ENCODE data around the gene KDM4B. TPM values are rescaled to one million over a fixed set of nuclear protein-coding genes. Genes with fewer than 3 reads are reported as not detected.

The KDM4B gene
- total and polyA plus RNA-seq, 2 donors from 2014 or later = 6.6 to 35.7 TPM

GRCh38 chr19:5126498-5127223 lies 157.7 kb downstream of the KDM4B start:
- intact Hi-C loops (cut with DNase I) = no loop called here
- Histone ChIP-seq H3K27me3 (ENCODE audit: control insufficient read depth, insufficient read depth, low read length) (no peaks in the 10 kb centered on the region), H3K36me3 (ENCODE audit: control insufficient read depth in 2 of 3, insufficient read depth in 3 of 3, low read length in 3 of 3) (peaks cover 0 to 8% (median 2%) of the 10 kb centered on the region in 3 donors), H3K4me1 (ENCODE audit: control insufficient read depth in 2 of 3, insufficient read depth in 2 of 3, low read depth in 1 of 3, low read length in 3 of 3) (no peaks in the 10 kb centered on the region), H3K9ac (ENCODE audit: low read length in 3 of 3) (no peak overlapping the region), H3K9me3 (ENCODE audit: control insufficient read depth in 2 of 3, insufficient read depth in 1 of 3, low read length in 3 of 3) (no peaks in the 10 kb centered on the region), H3K27ac (ENCODE audit: low read depth in 2 of 2, low read length in 2 of 2) (no peak overlapping the region), H3K4me3 (ENCODE audit: low read length in 3 of 3) (no peak overlapping the region)
- no peak for DNase-seq
- TF ChIP-seq, protein P1, sequence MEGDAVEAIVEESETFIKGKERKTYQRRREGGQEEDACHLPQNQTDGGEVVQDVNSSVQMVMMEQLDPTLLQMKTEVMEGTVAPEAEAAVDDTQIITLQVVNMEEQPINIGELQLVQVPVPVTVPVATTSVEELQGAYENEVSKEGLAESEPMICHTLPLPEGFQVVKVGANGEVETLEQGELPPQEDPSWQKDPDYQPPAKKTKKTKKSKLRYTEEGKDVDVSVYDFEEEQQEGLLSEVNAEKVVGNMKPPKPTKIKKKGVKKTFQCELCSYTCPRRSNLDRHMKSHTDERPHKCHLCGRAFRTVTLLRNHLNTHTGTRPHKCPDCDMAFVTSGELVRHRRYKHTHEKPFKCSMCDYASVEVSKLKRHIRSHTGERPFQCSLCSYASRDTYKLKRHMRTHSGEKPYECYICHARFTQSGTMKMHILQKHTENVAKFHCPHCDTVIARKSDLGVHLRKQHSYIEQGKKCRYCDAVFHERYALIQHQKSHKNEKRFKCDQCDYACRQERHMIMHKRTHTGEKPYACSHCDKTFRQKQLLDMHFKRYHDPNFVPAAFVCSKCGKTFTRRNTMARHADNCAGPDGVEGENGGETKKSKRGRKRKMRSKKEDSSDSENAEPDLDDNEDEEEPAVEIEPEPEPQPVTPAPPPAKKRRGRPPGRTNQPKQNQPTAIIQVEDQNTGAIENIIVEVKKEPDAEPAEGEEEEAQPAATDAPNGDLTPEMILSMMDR (IDR thresholded peaks at IDR 0.05; ENCODE audit: borderline replicate concordance, extremely low read depth, insufficient read depth) = no peak
- no peak for FAIRE-seq

- no peak overlapping the region for H3K27ac ChIP-seq (ENCODE audit: low read depth in 2 of 2, low read length in 2 of 2)
- no peaks in the 10 kb centered on the region for H3K4me1 ChIP-seq (ENCODE audit: control insufficient read depth in 2 of 3, insufficient read depth in 2 of 3, low read depth in 1 of 3, low read length in 3 of 3)
- FAIRE-seq (no peak), DNase-seq (no peak)
- TF ChIP-seq, protein P1 (IDR thresholded peaks at IDR 0.05; ENCODE audit: borderline replicate concordance, extremely low read depth, insufficient read depth) = no peak
- intact Hi-C loops (cut with DNase I) = no loop called here
- H3K9me3 ChIP-seq (ENCODE audit: control insufficient read depth in 2 of 3, insufficient read depth in 1 of 3, low read length in 3 of 3) = no peaks in the 10 kb centered on the region
- no peak overlapping the region for H3K4me3 ChIP-seq (ENCODE audit: low read length in 3 of 3)
- peaks cover 0 to 10% (median 0%) of the 10 kb centered on the region in 3 donors for H3K36me3 ChIP-seq (ENCODE audit: control insufficient read depth in 2 of 3, insufficient read depth in 3 of 3, low read length in 3 of 3)
- no peaks in the 10 kb centered on the region for H3K27me3 ChIP-seq (ENCODE audit: control insufficient read depth, insufficient read depth, low read length)
- no peak overlapping the region for H3K9ac ChIP-seq (ENCODE audit: low read length in 3 of 3)
Measured at GRCh38 chr19:5127717-5128116, 158.8 kb downstream of the KDM4B start.

DNA sequence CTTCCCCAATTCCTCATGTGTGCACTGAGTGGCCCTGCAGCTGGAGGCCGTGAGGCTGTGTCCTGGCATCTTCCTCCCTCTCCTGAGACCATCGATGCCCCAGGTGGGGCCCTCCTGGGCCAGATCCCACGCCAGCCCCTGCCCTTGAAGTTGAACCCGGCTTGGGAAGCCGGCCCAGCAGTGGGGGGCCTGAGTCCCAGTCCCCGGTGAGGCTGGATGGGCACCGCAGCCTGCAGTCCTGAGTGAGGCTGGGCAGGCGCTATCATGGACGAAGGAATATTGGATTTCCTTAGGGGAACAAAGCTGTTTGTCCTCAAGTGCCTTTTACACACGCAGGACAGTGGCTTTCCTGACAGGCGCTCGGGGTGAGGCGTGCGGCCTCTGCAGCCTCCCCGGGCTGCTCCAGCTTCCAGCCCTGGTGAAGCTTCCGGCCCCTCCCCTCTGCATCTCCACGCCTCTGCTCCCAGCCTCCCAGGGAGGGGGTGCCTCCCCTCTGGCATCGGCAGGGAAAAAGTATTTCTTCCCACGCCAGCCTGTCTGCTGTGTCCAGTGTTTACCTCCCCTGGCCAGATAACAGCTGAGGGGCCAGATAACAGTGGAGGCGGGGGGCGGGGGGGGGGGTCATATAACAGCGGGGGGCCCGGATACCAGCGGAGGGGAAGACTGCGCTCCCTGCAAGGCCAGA lies 159.5 kb downstream of the KDM4B start:
- no peaks in the 10 kb centered on the region for H3K27me3 ChIP-seq (ENCODE audit: control insufficient read depth, insufficient read depth, low read length)
- H3K9ac ChIP-seq (ENCODE audit: low read length in 3 of 3) = no peak overlapping the region
- peak overlapping the region in 1 of 2 donors; percentile 13 for H3K27ac ChIP-seq (ENCODE audit: low read depth in 2 of 2, low read length in 2 of 2)
- no peaks in the 10 kb centered on the region for H3K4me1 ChIP-seq (ENCODE audit: control insufficient read depth in 2 of 3, insufficient read depth in 2 of 3, low read depth in 1 of 3, low read length in 3 of 3)
- no peaks in the 10 kb centered on the region for H3K9me3 ChIP-seq (ENCODE audit: control insufficient read depth in 2 of 3, insufficient read depth in 1 of 3, low read length in 3 of 3)
- no peak overlapping the region for H3K4me3 ChIP-seq (ENCODE audit: low read length in 3 of 3)
- TF ChIP-seq, protein P1 (IDR thresholded peaks at IDR 0.05; ENCODE audit: borderline replicate concordance, extremely low read depth, insufficient read depth) = no peak
- intact Hi-C loops (cut with DNase I) = no loop called here
- FAIRE-seq (no peak), DNase-seq (peak in 4 of 5 donors; percentile 77 to 92 (median 84))
- peaks cover 0 to 9% (median 0%) of the 10 kb centered on the region in 3 donors for H3K36me3 ChIP-seq (ENCODE audit: control insufficient read depth in 2 of 3, insufficient read depth in 3 of 3, low read length in 3 of 3)
